Endometrium (tissue), 2 donors: ENCODE measurements around the gene LRRC8E.
"Not testable (repeated sequence)": the region's sequence is repeated elsewhere in the genome, so short reads cannot be mapped to it uniquely, and the experiment has no call there.

Experiments
- FAIRE-seq: peaks from 2 replicates; lab custom pipeline; 2012; peaks lifted over from hg19 to GRCh38; lab: Jason Lieb, UNC
- donor health status: control.
- donor health status: control.

Gene LRRC8E

GRCh38 chr19:7855426-7856108, 32.7 kb upstream of the LRRC8E start:
- FAIRE-seq = no peak

DNA sequence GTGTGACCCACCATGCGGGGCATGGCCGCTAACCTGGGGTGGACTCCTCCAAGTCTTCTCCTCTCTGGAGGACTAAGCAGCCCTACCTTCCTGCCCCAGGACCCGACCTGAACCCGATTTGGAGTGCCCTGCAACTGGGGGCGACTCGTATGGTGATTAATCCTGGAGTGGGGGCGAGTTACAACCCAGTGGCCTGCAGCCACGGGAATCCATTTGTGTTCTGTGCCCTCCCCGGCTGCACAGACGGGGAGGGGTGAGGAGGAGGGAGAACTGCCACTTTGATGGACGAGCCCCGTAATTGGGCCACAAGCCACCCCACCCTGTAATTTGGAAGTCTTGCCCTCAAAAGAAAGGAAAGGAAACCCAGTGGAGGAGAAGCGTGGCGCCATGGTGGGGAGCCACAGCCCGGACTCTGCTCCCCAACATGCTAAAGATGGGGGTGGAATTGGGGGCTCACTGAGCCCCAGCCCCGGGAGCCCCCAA, 32.2 kb upstream of the LRRC8E start:
- FAIRE-seq = no peak

GRCh38 chr19:7856679-7857663, 31.3 kb upstream of the LRRC8E start:
- no peak for FAIRE-seq

- FAIRE-seq = no peak
Measured at GRCh38 chr19:7857727-7858108, 30.6 kb upstream of the LRRC8E start.

DNA sequence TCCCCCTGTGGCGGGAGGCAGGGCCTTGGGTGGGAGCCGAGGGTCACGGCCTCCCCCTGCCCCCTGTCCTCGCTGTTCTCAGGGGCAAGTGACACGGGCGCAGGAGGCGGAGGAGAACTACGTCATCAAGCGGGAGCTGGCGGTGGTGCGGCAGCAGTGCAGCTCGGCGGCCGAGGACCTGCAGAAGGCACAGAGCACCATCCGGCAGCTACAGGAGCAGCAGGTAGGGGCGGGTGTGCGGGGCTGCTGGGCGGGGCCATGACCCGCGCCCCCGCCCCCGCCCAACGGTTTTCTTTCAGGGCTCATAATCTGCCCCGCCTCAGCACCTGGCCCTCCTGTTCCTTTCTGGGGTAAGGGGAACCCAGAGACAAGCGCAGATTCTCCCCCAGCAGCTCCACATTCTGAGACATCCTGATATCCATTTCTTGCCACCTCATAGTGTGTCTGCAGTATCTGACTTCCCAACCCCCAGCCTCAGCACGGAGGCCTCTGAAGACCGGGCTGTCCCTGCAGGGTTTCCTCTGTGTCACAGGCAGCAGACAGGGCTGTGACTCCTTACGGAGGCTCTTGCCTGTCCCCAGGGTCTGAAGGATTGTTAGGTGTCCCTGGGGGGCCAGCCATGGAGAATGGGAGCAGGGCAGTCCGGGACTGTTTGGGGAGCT, 30.1 kb upstream of the LRRC8E start:
- FAIRE-seq = no peak

- FAIRE-seq = not testable (repeated sequence)
Measured at GRCh38 chr19:7859087-7859486, 29.2 kb upstream of the LRRC8E start.

GRCh38 chr19:7859831-7860713, 28.2 kb upstream of the LRRC8E start:
- no peak for FAIRE-seq

GRCh38 chr19:7860714-7861618, 27.3 kb upstream of the LRRC8E start:
- FAIRE-seq = no peak

DNA sequence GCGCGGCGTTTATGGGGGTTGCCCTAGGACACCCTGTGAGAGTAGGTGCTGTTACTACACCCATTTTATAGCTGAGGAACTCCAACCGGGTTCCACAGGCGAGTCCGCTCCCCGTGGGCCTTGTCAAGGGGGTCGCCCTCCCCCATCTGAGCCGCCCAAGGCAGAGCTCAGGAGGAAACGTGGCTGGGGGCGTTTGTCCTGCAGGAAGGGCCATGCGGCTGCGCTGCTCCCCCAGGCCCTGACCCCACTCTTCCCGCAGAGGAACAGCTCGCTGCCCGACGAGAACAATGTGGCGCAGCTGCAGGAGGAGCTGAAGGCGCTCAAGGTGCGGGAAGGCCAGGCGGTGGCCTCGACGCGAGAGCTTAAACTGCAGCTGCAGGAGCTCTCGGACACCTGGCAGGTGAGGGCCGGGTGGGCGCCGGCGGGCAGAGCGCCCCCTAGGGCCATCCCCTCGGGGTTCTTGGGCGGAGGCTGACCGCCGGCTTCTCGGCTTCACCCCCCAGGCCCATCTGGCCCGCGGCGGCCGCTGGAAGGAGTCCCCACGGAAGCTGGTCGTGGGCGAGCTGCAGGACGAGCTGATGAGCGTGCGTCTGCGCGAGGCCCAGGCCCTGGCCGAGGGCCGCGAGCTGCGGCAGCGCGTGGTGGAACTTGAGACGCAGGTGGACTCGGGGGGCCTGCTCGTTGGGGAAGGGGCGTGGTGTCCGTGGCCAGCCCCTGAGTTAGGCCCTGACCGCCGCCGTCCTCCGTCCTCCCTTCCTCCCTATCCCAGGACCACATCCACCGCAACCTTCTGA, 26.5 kb upstream of the LRRC8E start:
- FAIRE-seq = no peak

- no peak for FAIRE-seq
Measured at GRCh38 chr19:7862413-7862951, 25.8 kb upstream of the LRRC8E start.

- FAIRE-seq = no peak
Measured at GRCh38 chr19:7863157-7863970, 24.9 kb upstream of the LRRC8E start.

- FAIRE-seq = no peak
Measured at GRCh38 chr19:7863971-7864689, 24.2 kb upstream of the LRRC8E start.

DNA sequence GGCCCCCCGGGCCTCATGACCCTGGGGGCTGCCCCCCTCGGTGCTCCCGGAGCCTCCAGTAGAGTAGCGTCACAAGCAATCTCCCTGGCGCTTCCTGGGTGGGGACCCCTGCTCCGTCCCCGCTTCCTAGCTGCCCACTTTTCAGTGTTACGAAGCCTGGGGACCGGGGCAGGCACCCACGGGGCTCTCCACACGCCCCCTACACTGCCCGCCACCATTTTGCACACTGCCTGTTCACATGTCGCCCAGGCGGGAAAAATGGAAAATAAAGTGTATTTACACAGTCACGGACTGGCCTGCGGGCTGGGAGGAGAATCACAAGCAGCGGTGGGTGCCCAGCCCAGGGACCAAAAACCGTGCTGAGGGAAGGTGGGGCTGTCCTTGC, 23.6 kb upstream of the LRRC8E start:
- FAIRE-seq = no peak

DNA sequence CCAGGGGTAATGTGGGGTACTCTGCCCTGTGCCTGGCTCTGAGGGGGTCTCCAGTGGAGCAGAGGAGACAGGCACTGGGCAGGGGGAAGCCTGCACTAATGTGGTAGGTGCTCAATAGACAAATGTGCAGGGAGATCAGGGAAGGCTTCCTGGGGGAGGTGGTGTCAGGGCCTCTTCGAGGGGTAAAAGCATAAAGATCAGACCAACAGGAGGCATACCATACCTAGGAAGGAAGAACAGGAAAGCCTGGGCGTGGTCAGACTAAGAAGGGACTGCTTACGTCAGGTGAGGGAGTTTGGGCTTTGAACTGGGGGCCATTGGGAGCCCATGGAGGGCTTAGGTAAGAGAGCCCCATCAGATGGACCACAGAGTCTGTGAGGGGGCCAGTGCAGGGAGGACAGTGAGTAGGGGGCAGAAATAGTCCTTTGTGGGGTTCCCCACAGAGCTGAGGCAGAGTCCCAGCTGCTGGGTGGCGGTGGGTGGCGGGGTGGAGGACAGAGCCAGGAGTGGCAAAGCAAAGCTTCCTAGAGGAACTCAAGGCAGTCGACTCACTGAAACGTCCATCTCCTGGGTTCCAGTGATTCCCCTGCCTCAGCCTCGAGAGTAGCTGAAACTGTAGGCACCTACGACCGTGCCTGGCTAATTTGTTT, 22.9 kb upstream of the LRRC8E start:
- FAIRE-seq = no peak

- FAIRE-seq = no peak
Measured at GRCh38 chr19:7866399-7867091, 21.8 kb upstream of the LRRC8E start.

- no peak for FAIRE-seq
Measured at GRCh38 chr19:7867092-7867844, 21.0 kb upstream of the LRRC8E start.
